Astrocyte of the hippocampus (primary cell): ENCODE measurements around the gene POPDC2.
"Not testable (repeated sequence)": the region's sequence is repeated elsewhere in the genome, so short reads cannot be mapped to it uniquely, and the experiment has no call there.

Source experiments
- DNase-seq: peaks from one replicate; pipeline ENCODE4 v3.0.0; 2011; ENCODE audit warnings: low read depth, low spot score

POPDC2 gene, protein sequence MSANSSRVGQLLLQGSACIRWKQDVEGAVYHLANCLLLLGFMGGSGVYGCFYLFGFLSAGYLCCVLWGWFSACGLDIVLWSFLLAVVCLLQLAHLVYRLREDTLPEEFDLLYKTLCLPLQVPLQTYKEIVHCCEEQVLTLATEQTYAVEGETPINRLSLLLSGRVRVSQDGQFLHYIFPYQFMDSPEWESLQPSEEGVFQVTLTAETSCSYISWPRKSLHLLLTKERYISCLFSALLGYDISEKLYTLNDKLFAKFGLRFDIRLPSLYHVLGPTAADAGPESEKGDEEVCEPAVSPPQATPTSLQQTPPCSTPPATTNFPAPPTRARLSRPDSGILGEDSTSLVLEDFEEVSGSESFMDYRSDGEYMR

GRCh38 chr3:119660474-119661440 is at the start of gene POPDC2:
Gene POPDC2, minus strand, starts transcription at chr3:119660589. Its CDS starts 166 bp downstream, at chr3:119660423.
- no peak for DNase-seq

DNA sequence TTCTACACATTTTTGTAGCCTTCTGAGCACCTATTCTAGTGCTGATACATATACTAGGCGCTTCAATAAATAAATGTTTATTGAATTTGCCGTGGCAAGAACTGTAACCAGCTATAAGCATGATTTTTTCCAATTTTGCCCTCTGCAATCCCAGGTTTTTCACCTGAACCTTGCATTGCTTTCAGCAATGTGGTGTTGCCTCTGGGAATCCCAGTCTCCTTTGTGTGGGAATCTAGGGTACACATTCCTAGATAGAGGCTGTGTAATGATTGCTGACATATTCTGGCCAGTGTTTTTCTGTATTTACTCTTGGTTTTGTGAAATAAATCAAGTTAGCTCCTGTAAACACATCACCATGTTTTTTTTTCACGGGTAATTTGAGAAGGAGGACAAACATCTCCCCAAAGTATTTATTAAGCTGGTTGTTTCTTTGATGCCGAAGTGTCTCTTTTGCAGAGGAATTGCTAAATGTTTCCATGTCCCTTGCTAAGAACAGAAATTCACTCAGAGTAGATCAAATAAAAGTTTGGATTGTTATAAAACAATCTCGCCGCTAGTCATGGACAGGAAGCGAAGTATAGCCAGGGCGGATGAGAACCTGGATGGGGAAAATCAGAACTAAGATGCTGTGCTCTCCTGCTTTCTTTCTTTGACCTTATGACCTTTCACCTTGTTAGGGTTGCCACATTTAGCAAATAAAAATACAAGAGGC is 43.6 kb upstream of the POPDC2 start:
- no peak for DNase-seq

DNA sequence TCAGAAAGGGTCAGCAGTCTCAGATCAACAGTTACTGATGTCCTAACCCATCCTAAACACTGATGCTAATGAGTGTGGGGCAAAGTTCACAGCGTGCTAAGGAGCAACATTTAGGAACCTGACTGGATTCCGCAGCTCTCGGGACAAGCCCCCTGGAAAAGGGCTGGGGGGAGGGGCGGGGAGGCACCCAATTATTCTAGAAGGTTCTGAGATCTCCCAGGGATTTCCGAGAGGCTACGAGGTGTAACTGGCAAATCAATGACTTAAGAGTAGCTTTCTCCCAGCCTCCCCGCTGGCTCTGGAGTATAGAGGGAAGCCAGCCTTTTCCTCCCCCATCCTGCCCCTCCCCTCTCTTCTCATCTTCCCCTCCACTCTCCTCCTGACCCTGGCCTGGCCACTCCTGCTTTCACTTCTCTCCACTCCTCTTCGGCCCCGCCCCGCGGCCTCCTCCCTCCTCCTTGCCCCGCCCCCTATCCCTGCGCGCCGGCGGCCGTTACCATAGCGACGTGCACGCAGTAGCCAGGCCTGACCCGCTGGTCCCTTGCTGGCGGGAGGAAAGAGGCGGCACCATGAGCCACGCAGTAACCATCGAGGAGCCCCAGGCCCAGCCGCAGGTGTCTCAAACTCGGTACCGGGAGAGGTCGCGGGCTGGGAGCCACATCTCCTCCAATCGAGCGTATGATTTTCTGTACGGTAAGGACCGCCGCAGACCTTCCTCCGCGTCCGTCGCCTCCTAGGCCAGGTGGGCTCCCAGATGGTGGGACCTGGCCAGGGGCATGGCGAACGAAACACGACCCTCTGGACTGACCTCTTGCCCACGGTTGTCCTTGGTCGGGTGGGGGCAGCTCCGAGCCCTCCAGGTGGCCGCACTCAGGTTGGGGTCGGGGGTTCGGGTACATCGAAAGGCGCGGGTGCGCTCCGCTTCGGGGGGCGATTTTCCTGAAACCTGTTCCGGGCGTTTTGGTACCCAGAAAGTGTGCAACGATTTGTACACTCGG is 42.4 kb upstream of the POPDC2 start, which contains the start of gene CFAP91:
Gene CFAP91, plus strand, starts transcription at position 493 of the 998 bp plus-strand sequence. Its CDS starts 77 bp downstream, at position 570.
- DNase-seq, result peak; percentile 96

DNA sequence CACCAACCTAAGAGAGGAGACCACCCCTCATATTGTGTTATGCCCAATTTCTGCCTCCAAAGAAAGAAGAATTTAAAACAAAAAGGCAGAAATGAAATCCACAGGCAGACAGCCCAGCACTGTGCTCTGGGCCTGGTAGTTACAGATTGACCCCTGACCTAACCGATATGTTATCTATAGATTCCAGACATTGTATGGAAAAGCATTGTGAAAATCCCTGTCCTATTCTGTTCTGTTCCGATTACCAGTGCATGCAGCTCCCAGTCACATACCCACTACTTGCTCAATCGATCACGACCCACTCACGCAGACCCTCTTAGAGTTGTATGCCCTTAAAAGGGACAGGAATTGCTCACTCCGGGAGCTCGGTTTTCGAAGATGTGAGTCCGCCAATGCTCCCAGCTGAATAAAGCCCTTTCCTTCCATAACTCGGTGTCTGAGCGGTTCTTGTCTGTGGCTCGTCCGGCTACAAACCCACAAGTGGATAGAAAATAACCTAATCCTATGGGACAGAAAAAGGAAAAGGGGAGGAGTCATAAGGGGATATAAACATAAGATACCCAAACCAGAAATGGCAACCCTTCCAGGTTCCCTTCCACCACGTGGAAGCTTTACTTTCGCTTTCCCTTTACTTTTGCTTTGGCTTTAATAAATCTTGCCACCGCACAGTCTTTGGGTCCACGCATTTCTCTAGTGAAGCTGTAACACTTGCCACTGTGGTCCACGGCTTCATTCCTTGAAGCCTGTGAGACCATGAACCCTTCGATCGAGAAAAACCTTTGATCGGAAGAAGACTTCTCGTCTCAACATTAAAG is 40.7 kb upstream of the POPDC2 start:
- no peak for DNase-seq

DNA sequence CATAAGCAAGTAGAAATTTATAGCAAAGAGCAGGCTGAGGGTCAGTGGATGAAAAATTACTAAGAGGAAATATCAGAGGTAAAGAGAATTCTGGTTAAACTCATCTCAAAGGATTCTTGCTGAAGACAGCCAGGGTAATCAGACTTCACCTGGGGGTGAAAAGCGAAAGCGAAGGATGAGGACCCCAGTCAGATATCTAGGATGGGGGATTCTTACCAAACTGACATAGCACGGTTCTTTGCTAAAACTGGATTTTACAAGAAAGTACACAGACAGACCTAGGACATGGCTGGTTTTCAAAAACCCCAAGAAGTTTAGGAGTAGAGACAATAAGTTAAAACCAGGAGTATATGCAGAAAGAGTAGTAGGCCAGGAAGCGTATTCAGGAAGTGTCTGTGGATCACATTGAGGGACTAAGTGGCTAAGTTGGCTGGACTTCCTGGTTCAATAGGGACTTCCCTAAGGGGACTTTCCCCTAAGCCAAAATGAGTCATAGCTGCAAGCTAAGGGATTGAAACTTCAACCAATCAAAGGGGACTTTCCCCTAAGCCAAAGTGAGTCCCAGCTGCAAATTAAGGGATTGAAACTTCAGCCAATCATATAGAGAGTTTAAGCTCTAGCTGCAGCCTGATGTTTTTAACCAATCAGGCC is 40.0 kb upstream of the POPDC2 start:
- DNase-seq, result peak; percentile 22

DNA sequence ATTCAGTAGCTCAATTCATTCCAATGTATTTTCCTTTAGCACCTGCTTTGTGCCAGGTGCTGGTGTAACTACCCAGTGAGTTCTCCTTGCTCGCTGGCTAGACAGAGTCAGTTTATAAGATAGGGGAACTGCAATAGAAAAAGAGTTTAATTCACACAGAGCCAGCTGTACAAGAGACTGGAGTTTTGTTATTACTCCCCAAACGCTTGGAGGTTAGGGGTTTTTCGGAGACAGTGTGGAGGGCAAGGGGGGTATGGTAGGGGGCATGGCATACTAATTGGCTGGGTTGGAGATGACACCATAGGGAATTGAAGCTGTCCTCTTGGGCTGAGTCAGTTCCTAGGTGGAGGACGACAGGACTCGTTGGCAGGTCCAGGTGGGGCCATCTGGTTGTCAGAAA is 37.0 kb upstream of the POPDC2 start:
- no peak for DNase-seq

DNA sequence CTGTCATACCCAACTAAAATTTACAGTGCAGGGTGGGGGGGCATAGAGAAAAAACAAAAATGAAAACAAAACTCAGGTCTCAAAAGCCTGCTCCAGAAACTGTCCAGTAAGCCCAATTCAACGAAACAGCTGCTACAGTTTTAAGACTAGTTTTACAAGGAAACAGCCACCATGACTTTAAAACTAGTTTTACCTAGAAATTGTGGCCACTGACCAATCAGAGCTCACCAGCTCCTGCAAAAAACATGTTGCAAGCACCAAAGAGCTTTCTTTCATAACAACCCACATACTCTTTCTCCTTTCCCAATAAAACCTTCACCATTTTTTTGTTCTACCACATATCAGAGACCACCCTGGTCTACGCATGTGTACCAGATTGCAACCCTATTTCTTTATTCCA is 35.1 kb upstream of the POPDC2 start:
- no peak for DNase-seq

- peak; percentile 41 for DNase-seq
These were observed 29.8 kb upstream of the POPDC2 start for GRCh38 chr3:119690043-119690656.

DNA sequence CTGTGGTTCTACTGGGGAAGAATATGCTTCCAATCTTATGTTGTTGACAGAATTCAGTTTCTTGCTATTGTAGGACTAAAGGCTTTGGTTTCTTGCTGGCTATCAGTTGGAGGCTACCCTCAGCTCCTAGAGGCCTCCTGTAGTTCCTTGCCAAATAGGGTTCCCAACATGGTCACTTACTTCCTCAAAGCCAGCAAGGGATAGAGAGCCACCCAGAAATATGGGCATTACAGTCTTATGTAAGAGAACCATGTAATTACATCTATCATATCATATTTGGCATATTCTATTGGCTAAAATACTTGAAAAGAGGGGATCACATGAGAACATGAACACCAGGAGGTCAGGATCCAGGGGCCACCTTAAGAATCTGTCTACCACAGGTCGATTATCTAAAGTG is 23.0 kb upstream of the POPDC2 start:
- no peak for DNase-seq

GRCh38 chr3:119681279-119681678 is 20.9 kb upstream of the POPDC2 start:
- peak; percentile 60 for DNase-seq

GRCh38 chr3:119679874-119680273 is 19.5 kb upstream of the POPDC2 start:
- DNase-seq, result no peak

GRCh38 chr3:119678209-119678608 is 17.8 kb upstream of the POPDC2 start:
- DNase-seq, result not testable (repeated sequence)

DNA sequence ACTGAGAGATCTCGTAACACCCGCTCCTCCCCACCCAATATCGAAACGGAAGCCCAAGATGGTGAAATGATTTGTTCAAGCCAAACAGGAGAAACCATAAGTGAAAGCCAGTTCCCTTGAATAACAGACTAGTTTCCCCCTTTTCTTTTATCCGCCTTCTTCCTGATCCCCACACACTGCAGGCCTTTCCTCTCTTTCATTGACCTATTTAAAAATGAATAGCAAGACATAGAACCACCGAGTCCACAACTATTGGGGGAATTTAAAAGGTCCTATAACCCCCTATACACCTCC is 17.2 kb upstream of the POPDC2 start:
- no peak for DNase-seq

GRCh38 chr3:119676771-119677640 is 16.6 kb upstream of the POPDC2 start, which contains the start of gene COX17:
Gene COX17, minus strand, starts transcription at chr3:119677406. Its CDS starts 96 bp downstream, at chr3:119677310.
- DNase-seq, result peak; percentile 97

DNA sequence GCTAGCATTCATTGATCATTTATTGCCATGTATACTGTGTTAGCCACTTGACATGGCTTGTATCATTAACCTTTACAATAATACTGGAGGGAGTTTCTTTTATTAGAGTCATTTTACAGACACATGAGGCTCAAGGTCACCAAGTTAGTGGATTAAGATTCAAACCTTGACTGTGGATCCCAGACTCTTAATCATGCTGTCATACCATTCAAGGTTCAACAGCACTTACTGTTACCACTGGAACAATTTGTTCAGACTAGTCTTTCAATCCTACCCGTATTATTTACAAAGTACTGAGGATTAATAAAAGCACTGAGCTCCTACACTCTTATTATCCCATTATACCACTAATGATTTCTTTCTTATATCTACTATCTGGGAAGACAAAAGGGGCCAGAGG is 15.6 kb upstream of the POPDC2 start:
- no peak for DNase-seq

DNA sequence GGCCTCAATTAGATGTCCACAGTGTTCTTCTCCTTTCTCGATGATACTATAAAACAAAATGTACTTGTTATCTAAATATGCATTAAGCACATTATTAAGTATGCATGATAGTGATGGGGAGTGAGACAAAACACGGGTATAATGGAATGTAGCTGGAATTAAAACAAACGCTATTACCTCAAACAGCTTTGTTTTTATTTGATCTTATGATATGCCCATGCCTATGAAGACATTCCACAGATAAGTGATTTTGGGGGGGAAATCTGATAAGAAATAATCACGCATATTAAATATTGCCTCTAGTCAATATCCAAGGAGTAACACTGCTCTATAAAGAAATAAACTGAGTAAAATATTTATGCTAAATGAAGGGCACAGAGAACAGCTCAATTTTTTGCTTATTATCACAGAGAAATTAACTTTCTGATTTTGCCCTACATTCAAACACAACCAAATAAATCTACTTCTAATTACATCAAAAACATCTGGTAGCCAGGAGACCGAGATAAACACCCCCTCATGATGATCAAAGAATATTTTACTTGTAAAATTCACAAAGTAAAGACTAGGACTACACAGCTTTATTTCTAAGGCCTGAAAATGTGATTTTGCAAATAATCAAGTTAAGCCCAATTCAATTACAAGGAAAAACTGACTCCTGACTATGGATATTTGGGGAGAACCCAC is 14.9 kb upstream of the POPDC2 start:
- no peak for DNase-seq

- DNase-seq, result no peak
These were observed 13.5 kb upstream of the POPDC2 start for GRCh38 chr3:119673875-119674274.
